SK-N-MC (cell line): ENCODE results near the gene GMDS.

Experiments
- DNase-seq: peaks from one replicate; pipeline ENCODE4 v3.0.0-alpha.2; 2011; ENCODE audit warnings: low read depth, low spot score
- H3K27ac ChIP-seq: fragments of 200-600 bp; sonication (generic); 2 replicates; pipeline ENCODE4 v1.5.1; 2016; ENCODE audit warnings: mixed run types
- H3K36me3 ChIP-seq: fragments of 200-600 bp; sonication (generic); 2 replicates; pipeline ENCODE4 v1.6.1; 2017; ENCODE audit warnings: antibody characterized with exemption, low read length, mixed read lengths; ENCODE audit not compliant: insufficient read depth
- H3K4me3 ChIP-seq: fragments of 200-600 bp; sonication (generic); 2 replicates; pipeline ENCODE4 v1.5.1; 2016
- H3K9ac ChIP-seq: fragments of 200-600 bp; sonication (generic); 2 replicates; pipeline ENCODE4 v1.8.0; 2017; ENCODE audit warnings: mixed run types, mixed read lengths; ENCODE audit not compliant: insufficient read length
- H3K9me3 ChIP-seq: fragments of 200-600 bp; sonication (generic); 2 replicates; pipeline ENCODE4 v1.6.1; 2017; ENCODE audit warnings: low read depth, mild to moderate bottlenecking, antibody characterized with exemption, low read length, moderate library complexity, mixed read lengths
- EZH2 ChIP-seq: fragments of 200-600 bp; sonication (generic); IDR thresholded peaks from one replicate; pipeline ENCODE4 v1.6.1; 2017; ENCODE audit warnings: antibody characterized with exemption
- FOXP2 ChIP-seq: optimal IDR thresholded peaks from 2 replicates; pipeline ENCODE3; 2011; ENCODE audit warnings: mild to moderate bottlenecking, moderate library complexity; ENCODE audit not compliant: insufficient read depth; ENCODE audit errors: extremely low read length, control extremely low read depth
- POLR2AphosphoS5 ChIP-seq: IDR thresholded peaks from 2 replicates; pipeline ENCODE4 v1.6.1; 2012; ENCODE audit warnings: mild to moderate bottlenecking, low read depth, low read length, borderline replicate concordance

The GMDS gene

GRCh38 chr6:1986454-1987243, 258.8 kb downstream of the GMDS start:
- no peaks in the 10 kb centered on the region for H3K36me3 ChIP-seq
- no peak for TF ChIP-seq POLR2AphosphoS5
- no peak for TF ChIP-seq FOXP2
- TF ChIP-seq EZH2, result no peak

GRCh38 chr6:1984346-1984994, 260.9 kb downstream of the GMDS start:
- no peaks in the 10 kb centered on the region for H3K9me3 ChIP-seq

More at GRCh38 chr6:1986454-1987243, 258.8 kb downstream of the GMDS start:
- H3K4me3 ChIP-seq, result no peak overlapping the region
- DNase-seq, result no peak
- H3K9me3 ChIP-seq, result no peaks in the 10 kb centered on the region
- H3K27ac ChIP-seq, result no peak overlapping the region
- no peak overlapping the region for H3K9ac ChIP-seq

DNA sequence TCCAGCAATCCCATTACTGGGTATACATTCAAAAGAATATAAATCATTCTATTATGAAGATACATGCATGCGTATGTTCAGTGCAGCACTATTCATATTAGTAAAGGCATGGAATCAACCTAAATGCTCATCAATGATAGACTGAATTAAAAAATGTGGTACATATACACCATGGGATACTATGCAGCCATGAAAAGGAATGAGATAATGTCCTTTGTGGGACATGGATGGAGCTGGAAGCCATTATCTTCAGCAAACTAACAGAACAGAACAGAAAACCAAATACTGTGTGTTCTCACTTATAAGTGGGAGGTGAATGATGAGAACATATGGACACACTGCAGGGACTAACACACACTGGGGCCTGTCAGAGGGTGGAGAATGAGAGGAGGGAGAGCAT, 261.6 kb downstream of the GMDS start:
- Histone ChIP-seq H3K4me3 (no peak overlapping the region), H3K9me3 (no peaks in the 10 kb centered on the region), H3K27ac (no peak overlapping the region), H3K36me3 (no peaks in the 10 kb centered on the region), H3K9ac (no peak overlapping the region)
- no peak for DNase-seq
- TF ChIP-seq POLR2AphosphoS5 (no peak), FOXP2 (no peak), EZH2 (no peak)

More at GRCh38 chr6:1984346-1984994, 260.9 kb downstream of the GMDS start:
- DNase-seq, result no peak
- no peak for TF ChIP-seq POLR2AphosphoS5
- no peak for TF ChIP-seq FOXP2
- TF ChIP-seq EZH2, result no peak
- H3K4me3 ChIP-seq, result no peak overlapping the region
- H3K27ac ChIP-seq, result no peak overlapping the region
- no peak overlapping the region for H3K9ac ChIP-seq
- no peaks in the 10 kb centered on the region for H3K36me3 ChIP-seq

DNA sequence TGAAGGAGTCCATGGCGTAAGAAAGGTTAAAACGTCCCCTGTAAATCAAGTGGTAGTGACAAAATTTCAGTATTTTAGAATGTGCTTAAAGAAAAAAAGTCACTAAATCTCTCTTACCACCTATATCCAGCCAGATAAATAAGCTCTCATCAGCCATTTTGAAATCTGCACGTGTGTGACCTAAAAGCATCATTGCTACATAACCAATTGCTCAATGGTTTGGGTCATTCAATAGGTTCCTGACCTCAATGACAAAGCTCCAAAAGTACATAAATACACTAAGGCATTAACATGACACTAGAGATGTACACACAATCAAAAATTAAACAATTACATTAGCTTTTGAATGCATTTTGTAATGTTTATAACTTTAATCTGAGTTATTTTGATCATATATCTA, 272.4 kb downstream of the GMDS start:
- H3K4me3 ChIP-seq, result no peak overlapping the region
- H3K9ac ChIP-seq, result no peak overlapping the region
- H3K27ac ChIP-seq, result no peak overlapping the region
- H3K9me3 ChIP-seq, result no peaks in the 10 kb centered on the region
- TF ChIP-seq FOXP2 (no peak), POLR2AphosphoS5 (no peak), EZH2 (no peak)
- DNase-seq, result no peak
- no peaks in the 10 kb centered on the region for H3K36me3 ChIP-seq

- DNase-seq, result no peak
- no peaks in the 10 kb centered on the region for H3K36me3 ChIP-seq
- no peak overlapping the region for H3K27ac ChIP-seq
- TF ChIP-seq FOXP2 (no peak), EZH2 (no peak), POLR2AphosphoS5 (no peak)
- no peak overlapping the region for H3K4me3 ChIP-seq
- no peak overlapping the region for H3K9ac ChIP-seq
- H3K9me3 ChIP-seq, result no peaks in the 10 kb centered on the region
These were observed 273.8 kb downstream of the GMDS start for GRCh38 chr6:1971612-1972011.

GRCh38 chr6:1970151-1970561, 275.2 kb downstream of the GMDS start:
- Histone ChIP-seq H3K9me3 (no peaks in the 10 kb centered on the region), H3K4me3 (no peak overlapping the region), H3K36me3 (no peaks in the 10 kb centered on the region), H3K9ac (no peak overlapping the region), H3K27ac (no peak overlapping the region; the same call in 1 of the 2 replicates)
- no peak for TF ChIP-seq FOXP2
- TF ChIP-seq EZH2, result no peak
- TF ChIP-seq POLR2AphosphoS5, result no peak
- DNase-seq, result no peak

DNA sequence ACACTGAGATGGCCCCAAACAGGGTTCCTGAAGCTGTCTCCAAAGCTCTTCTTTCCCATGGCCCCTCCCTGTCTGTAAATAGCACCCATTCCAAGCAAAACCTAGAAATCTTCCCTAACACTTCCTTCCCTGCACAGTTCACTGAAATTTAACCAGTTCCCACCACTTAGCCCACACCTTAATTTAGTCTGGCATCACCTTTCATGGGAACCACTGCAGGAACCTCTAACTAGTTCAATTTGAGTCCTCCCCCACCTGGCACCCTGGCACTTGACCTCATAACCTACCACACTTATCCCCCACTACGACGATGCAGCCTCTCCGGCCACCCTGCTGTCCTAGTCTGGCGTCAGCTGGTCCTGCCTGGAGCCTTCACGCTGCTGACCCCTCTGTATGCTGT, 278.7 kb downstream of the GMDS start:
- no peak overlapping the region for H3K4me3 ChIP-seq
- DNase-seq, result no peak
- no peak overlapping the region for H3K9ac ChIP-seq
- H3K9me3 ChIP-seq, result no peaks in the 10 kb centered on the region
- no peak for TF ChIP-seq POLR2AphosphoS5
- no peak for TF ChIP-seq FOXP2
- TF ChIP-seq EZH2, result no peak
- H3K36me3 ChIP-seq, result no peaks in the 10 kb centered on the region
- H3K27ac ChIP-seq, result no peak overlapping the region

DNA sequence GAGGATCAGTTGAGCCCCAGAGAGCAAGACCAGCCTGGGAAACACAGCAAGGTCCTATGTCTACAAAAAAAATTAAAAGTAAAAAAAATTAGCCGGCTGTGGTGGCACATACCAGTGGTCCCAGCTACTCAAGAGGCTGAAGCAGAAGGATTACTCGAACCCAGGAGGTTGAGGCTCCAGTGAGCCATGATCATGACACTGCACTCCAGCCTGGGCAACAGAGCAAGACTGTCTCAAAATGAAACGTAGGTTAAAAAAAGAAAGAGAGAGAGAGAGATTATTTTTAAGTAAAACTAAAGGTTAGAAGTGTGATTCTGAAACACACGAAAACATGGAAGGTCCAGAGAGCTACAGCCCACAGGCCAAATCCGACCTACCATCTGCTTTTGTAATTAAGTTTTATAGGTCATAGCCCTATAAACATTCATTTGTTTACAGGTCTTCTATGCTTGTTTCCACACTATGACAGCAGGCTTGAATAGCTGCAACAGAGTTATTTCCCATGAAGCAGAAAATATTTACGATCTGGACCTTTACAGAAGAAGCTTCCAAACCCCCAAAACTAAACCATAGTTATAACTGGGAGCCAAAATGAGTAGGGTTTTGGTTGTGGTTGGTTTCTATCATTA, 279.7 kb downstream of the GMDS start:
- DNase-seq, result no peak
- no peak for TF ChIP-seq POLR2AphosphoS5
- no peaks in the 10 kb centered on the region for H3K9me3 ChIP-seq

More for the DNA sequence above, 279.7 kb downstream of the GMDS start:
- no peak overlapping the region for H3K9ac ChIP-seq
- H3K27ac ChIP-seq, result no peak overlapping the region
- H3K36me3 ChIP-seq, result no peaks in the 10 kb centered on the region
- H3K4me3 ChIP-seq, result no peak overlapping the region
